OCI-LY3 (cell line): ENCODE measurements around the gene GABRG3.
A peak's percentile ranks its signal among the peaks of the same experiment; 100 is the strongest.

Experiments used
- H2AFZ ChIP-seq: fragments of 200-600, 300-600 bp; shearing (Covaris generic); 2 replicates; pipeline ENCODE4 v1.6.0; 2014; ENCODE audit warnings: antibody characterized with exemption, low read depth, low read length
- H3K27ac ChIP-seq: fragments of 200-600, 300-600 bp; sonication (generic); 2 replicates; pipeline ENCODE4 v1.5.1; 2014; ENCODE audit warnings: mild to moderate bottlenecking, low read length, moderate library complexity, mixed read lengths
- H3K27me3 ChIP-seq: fragments of 200-600, 300-600 bp; sonication (generic); 2 replicates; pipeline ENCODE4 v1.6.1; 2014; ENCODE audit warnings: low read depth, low read length, mixed read lengths
- H3K36me3 ChIP-seq: fragments of 200-600, 300-600 bp; sonication (generic); replicated peaks from 2 replicates; pipeline ENCODE3; 2014; ENCODE audit warnings: low read depth, low read length, mixed read lengths
- H3K4me1 ChIP-seq: fragments of 300-600, 200-600 bp; sonication (generic); 2 replicates; pipeline ENCODE4 v1.6.1; 2014; ENCODE audit warnings: low read length, mixed read lengths
- H3K4me2 ChIP-seq: fragments of 200-600, 300-600 bp; sonication (generic); 2 replicates; pipeline ENCODE4 v1.6.1; 2014; ENCODE audit warnings: low read length, mixed read lengths
- H3K4me3 ChIP-seq: fragments of 300-600, 200-600 bp; sonication (generic); 2 replicates; pipeline ENCODE4 v1.5.1; 2014; ENCODE audit warnings: antibody characterized with exemption, mild to moderate bottlenecking, low read length, moderate library complexity
- H3K79me2 ChIP-seq: fragments of 300-600, 200-600 bp; shearing (Covaris generic); 2 replicates; pipeline ENCODE4 v1.6.1; 2014; ENCODE audit warnings: mild to moderate bottlenecking, low read length, mixed read lengths
- H3K9ac ChIP-seq: fragments of 300-600, 200-600 bp; shearing (Covaris generic); 2 replicates; pipeline ENCODE4 v1.6.0; 2014; ENCODE audit warnings: mild to moderate bottlenecking, low read length, moderate library complexity
- H3K9me3 ChIP-seq: fragments of 200-600, 300-600 bp; shearing (Covaris generic); 2 replicates; pipeline ENCODE4 v1.6.1; 2014; ENCODE audit warnings: low read length, mixed read lengths; ENCODE audit not compliant: insufficient read depth
- H4K20me1 ChIP-seq: fragments of 200-600, 300-600 bp; sonication (generic); 2 replicates; pipeline ENCODE4 v1.6.1; 2016; ENCODE audit warnings: low read length, mixed read lengths; ENCODE audit not compliant: insufficient read depth
- CTCF ChIP-seq: fragments of 200-600, 300-600 bp; sonication (generic); IDR thresholded peaks from 2 replicates; pipeline ENCODE4 v1.5.1; 2014; ENCODE audit warnings: antibody characterized with exemption, low read length, low read depth
- EZH2phosphoT487 ChIP-seq: fragments of 200-600 bp; shearing (Covaris generic); IDR thresholded peaks from 2 replicates; pipeline ENCODE4 v1.6.1; 2018; ENCODE audit warnings: antibody characterized with exemption, mixed run types, low read depth

Gene GABRG3

GRCh38 chr15:27358751-27359434, 387.9 kb downstream of the GABRG3 start:
- H4K20me1 ChIP-seq: no peaks in the 10 kb centered on the region
- no peak overlapping the region for H3K9ac ChIP-seq
- no peaks in the 10 kb centered on the region for H3K27me3 ChIP-seq
- no peak overlapping the region for H3K27ac ChIP-seq
- H3K4me2 ChIP-seq: no peak overlapping the region
- no peaks in the 10 kb centered on the region for H3K4me1 ChIP-seq
- no peak overlapping the region for H3K4me3 ChIP-seq
- no peaks in the 10 kb centered on the region for H3K79me2 ChIP-seq
- TF ChIP-seq EZH2phosphoT487: no peak
- peak; percentile 72 for TF ChIP-seq CTCF
- H2AFZ ChIP-seq: no peak overlapping the region
- H3K9me3 ChIP-seq: no peaks in the 10 kb centered on the region
- no peaks in the 10 kb centered on the region for H3K36me3 ChIP-seq

- no peak overlapping the region for H3K4me3 ChIP-seq
- H3K36me3 ChIP-seq: no peaks in the 10 kb centered on the region
- TF ChIP-seq CTCF: no peak
- no peak for TF ChIP-seq EZH2phosphoT487
- H3K4me2 ChIP-seq: no peak overlapping the region
- no peaks in the 10 kb centered on the region for H4K20me1 ChIP-seq
- H3K79me2 ChIP-seq: no peaks in the 10 kb centered on the region
- H2AFZ ChIP-seq: no peak overlapping the region
- no peaks in the 10 kb centered on the region for H3K27me3 ChIP-seq
- no peaks in the 10 kb centered on the region for H3K4me1 ChIP-seq
- no peaks in the 10 kb centered on the region for H3K9me3 ChIP-seq
- H3K27ac ChIP-seq: no peak overlapping the region
- no peak overlapping the region for H3K9ac ChIP-seq
These were observed 388.6 kb downstream of the GABRG3 start for GRCh38 chr15:27359586-27359985.

- no peak overlapping the region for H3K9ac ChIP-seq
- no peaks in the 10 kb centered on the region for H3K9me3 ChIP-seq
- TF ChIP-seq EZH2phosphoT487 (no peak), CTCF (no peak)
- H3K4me2 ChIP-seq: no peak overlapping the region
- no peak overlapping the region for H3K4me3 ChIP-seq
- H3K4me1 ChIP-seq: no peaks in the 10 kb centered on the region
- no peak overlapping the region for H2AFZ ChIP-seq
- no peak overlapping the region for H3K27ac ChIP-seq
- H3K79me2 ChIP-seq: no peaks in the 10 kb centered on the region
- H3K27me3 ChIP-seq: no peaks in the 10 kb centered on the region
- H4K20me1 ChIP-seq: no peaks in the 10 kb centered on the region
- H3K36me3 ChIP-seq: no peaks in the 10 kb centered on the region
These were observed 389.3 kb downstream of the GABRG3 start for GRCh38 chr15:27360316-27360715.

- Histone ChIP-seq H3K9me3 (no peaks in the 10 kb centered on the region), H3K27ac (no peak overlapping the region), H3K4me3 (no peak overlapping the region), H3K9ac (no peak overlapping the region), H3K79me2 (no peaks in the 10 kb centered on the region), H3K4me2 (no peak overlapping the region), H2AFZ (no peak overlapping the region), H3K4me1 (no peaks in the 10 kb centered on the region), H3K27me3 (no peaks in the 10 kb centered on the region), H4K20me1 (no peaks in the 10 kb centered on the region), H3K36me3 (no peaks in the 10 kb centered on the region)
- TF ChIP-seq CTCF: no peak
- no peak for TF ChIP-seq EZH2phosphoT487
These were observed 390.5 kb downstream of the GABRG3 start for GRCh38 chr15:27361438-27361837.
